OCI-LY1 (cell line): ENCODE data around the gene ZNF560.

Experiments
- H2AFZ ChIP-seq: fragments of 200-600 bp; sonication (generic), shearing (Covaris generic); 2 replicates; pipeline ENCODE4 v1.6.0; 2014; ENCODE audit warnings: antibody characterized with exemption, mild to moderate bottlenecking, low read length
- H3F3A ChIP-seq: fragments of 200-600 bp; sonication (generic), shearing (Covaris generic); 2 replicates; pipeline ENCODE4 v1.6.0; 2014; ENCODE audit warnings: mild to moderate bottlenecking, antibody characterized with exemption, low read length, moderate library complexity; ENCODE audit not compliant: insufficient read depth
- H3K27ac ChIP-seq: fragments of 200-600 bp; sonication (generic); 2 replicates; pipeline ENCODE4 v1.5.1; 2014; ENCODE audit warnings: low read length, mixed run types, mild to moderate bottlenecking, low read depth; ENCODE audit not compliant: poor library complexity, severe bottlenecking
- H3K27me3 ChIP-seq: fragments of 200-600 bp; sonication (generic); 2 replicates; pipeline ENCODE4 v1.6.0; 2014; ENCODE audit warnings: antibody characterized with exemption, mild to moderate bottlenecking, low read length, moderate library complexity; ENCODE audit not compliant: insufficient read depth
- H3K36me3 ChIP-seq: fragments of 200-600 bp; sonication (generic); 2 replicates; pipeline ENCODE4 v1.6.1; 2014; ENCODE audit warnings: mild to moderate bottlenecking, antibody characterized with exemption, low read length, moderate library complexity, mixed read lengths; ENCODE audit not compliant: insufficient read depth
- H3K4me1 ChIP-seq: fragments of 200-600 bp; sonication (generic); 2 replicates; pipeline ENCODE4 v1.5.1; 2014; ENCODE audit warnings: mild to moderate bottlenecking, low read length, moderate library complexity; ENCODE audit not compliant: insufficient read depth, severe bottlenecking
- H3K4me2 ChIP-seq: fragments of 200-600 bp; sonication (generic), shearing (Covaris generic); 2 replicates; pipeline ENCODE4 v1.6.1; 2014; ENCODE audit warnings: low read length
- H3K4me3 ChIP-seq: fragments of 200-600 bp; sonication (generic); 2 replicates; pipeline ENCODE4 v1.5.1; 2014; ENCODE audit warnings: low read length, low read depth, mild to moderate bottlenecking, mixed read lengths; ENCODE audit not compliant: poor library complexity, severe bottlenecking
- H3K79me2 ChIP-seq: fragments of 200-600 bp; shearing (Covaris generic); 2 replicates; pipeline ENCODE4 v1.6.1; 2016; ENCODE audit warnings: mixed run types, low read length, mixed read lengths; ENCODE audit not compliant: insufficient read depth
- H3K9ac ChIP-seq: fragments of 200-600 bp; sonication (generic), shearing (Covaris generic); 2 replicates; pipeline ENCODE4 v1.6.1; 2014; ENCODE audit warnings: mild to moderate bottlenecking, low read length, mixed read lengths
- H3K9me2 ChIP-seq: fragments of 200-600 bp; sonication (generic), shearing (Covaris generic); 2 replicates; pipeline ENCODE4 v1.6.1; 2014; ENCODE audit warnings: low read depth, mild to moderate bottlenecking, low read length, mixed read lengths
- H3K9me3 ChIP-seq: fragments of 200-600 bp; shearing (Covaris generic); 2 replicates; pipeline ENCODE4 v1.6.1; 2014; ENCODE audit warnings: low read length, mixed read lengths
- H4K20me1 ChIP-seq: fragments of 200-600 bp; sonication (generic), shearing (Covaris generic); 2 replicates; pipeline ENCODE4 v1.6.0; 2016; ENCODE audit warnings: mild to moderate bottlenecking, low read length; ENCODE audit not compliant: insufficient read depth
- EZH2 ChIP-seq: fragments of 200-600 bp; sonication (generic), shearing (Covaris generic); IDR thresholded peaks from 2 replicates; pipeline ENCODE4 v1.8.0; 2017; ENCODE audit warnings: borderline replicate concordance, mixed run types, mild to moderate bottlenecking, antibody characterized with exemption, low read length, moderate library complexity, mixed read lengths
- TF ChIP-seq, protein P1 (sequence below): fragments of 200-600 bp; sonication (generic), shearing (Covaris generic); IDR thresholded peaks from 2 replicates; pipeline ENCODE4 v1.5.1; 2017; ENCODE audit warnings: mild to moderate bottlenecking, antibody characterized with exemption, low read length, moderate library complexity, mixed read lengths

The ZNF560 gene

DNA sequence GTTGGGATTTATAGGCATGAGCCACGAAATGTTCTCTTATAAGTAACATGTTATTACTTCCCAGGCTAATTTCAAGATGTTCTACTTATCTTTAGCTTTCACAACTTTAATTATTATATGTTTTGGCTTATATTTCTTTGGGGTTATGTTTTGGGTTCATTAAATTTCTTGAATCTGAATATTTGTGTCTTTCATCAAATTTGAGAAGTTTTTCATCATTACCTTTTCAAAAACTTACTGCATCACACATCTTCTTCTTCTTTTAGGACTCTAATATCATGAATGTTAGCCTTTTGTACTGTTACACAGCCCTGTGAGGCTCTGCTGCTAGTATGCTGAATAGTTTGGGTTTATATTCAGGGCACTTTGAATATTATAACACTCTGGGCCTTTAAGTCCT, 53.4 kb downstream of the ZNF560 start:
- no peak overlapping the region for H3K27ac ChIP-seq
- H3K9me3 ChIP-seq: peaks cover 18% of the 10 kb centered on the region; the same call in 1 of the 2 replicates
- no peak overlapping the region for H3K4me3 ChIP-seq
- H3K9me2 ChIP-seq: no peaks in the 10 kb centered on the region
- no peaks in the 10 kb centered on the region for H3K36me3 ChIP-seq
- no peaks in the 10 kb centered on the region for H3K4me1 ChIP-seq
- no peaks in the 10 kb centered on the region for H3K79me2 ChIP-seq
- H3K4me2 ChIP-seq: no peak overlapping the region
- no peak overlapping the region for H3K9ac ChIP-seq
- TF ChIP-seq, protein P1, sequence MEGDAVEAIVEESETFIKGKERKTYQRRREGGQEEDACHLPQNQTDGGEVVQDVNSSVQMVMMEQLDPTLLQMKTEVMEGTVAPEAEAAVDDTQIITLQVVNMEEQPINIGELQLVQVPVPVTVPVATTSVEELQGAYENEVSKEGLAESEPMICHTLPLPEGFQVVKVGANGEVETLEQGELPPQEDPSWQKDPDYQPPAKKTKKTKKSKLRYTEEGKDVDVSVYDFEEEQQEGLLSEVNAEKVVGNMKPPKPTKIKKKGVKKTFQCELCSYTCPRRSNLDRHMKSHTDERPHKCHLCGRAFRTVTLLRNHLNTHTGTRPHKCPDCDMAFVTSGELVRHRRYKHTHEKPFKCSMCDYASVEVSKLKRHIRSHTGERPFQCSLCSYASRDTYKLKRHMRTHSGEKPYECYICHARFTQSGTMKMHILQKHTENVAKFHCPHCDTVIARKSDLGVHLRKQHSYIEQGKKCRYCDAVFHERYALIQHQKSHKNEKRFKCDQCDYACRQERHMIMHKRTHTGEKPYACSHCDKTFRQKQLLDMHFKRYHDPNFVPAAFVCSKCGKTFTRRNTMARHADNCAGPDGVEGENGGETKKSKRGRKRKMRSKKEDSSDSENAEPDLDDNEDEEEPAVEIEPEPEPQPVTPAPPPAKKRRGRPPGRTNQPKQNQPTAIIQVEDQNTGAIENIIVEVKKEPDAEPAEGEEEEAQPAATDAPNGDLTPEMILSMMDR: no peak
- TF ChIP-seq EZH2: no peak
- no peak overlapping the region for H2AFZ ChIP-seq
- H3K27me3 ChIP-seq: no peaks in the 10 kb centered on the region
- no peaks in the 10 kb centered on the region for H3F3A ChIP-seq
- H4K20me1 ChIP-seq: no peaks in the 10 kb centered on the region

DNA sequence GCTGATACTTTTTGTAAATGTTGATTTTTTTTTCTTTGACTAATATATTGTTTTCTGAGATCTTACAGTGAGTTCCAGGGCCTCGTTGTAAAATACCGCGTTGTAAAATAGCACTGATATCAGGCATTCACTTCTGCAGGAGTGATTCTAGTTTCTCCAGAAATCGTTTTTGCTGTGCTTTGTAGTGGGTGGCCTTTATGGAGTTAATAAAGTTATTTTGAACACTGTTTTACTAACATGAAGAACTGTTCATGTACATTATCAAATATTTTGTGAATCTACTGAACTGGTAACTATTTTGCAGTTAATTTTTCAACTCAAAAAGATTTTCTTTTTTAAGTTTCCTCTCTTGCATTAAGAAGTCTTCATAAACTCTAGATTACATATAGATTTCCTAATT, 62.1 kb downstream of the ZNF560 start:
- H3K79me2 ChIP-seq: peaks cover 13% of the 10 kb centered on the region
- H3F3A ChIP-seq: no peaks in the 10 kb centered on the region
- no peaks in the 10 kb centered on the region for H4K20me1 ChIP-seq
- no peaks in the 10 kb centered on the region for H3K9me2 ChIP-seq
- peak overlapping the region; percentile 77 for H3K4me3 ChIP-seq
- no peak overlapping the region for H3K9ac ChIP-seq
- H3K36me3 ChIP-seq: peaks cover 22% of the 10 kb centered on the region
- H3K4me1 ChIP-seq: peaks cover 22% of the 10 kb centered on the region
- peak overlapping the region; percentile 79 for H3K4me2 ChIP-seq
- H3K27me3 ChIP-seq: no peaks in the 10 kb centered on the region
- H2AFZ ChIP-seq: no peak overlapping the region
- H3K9me3 ChIP-seq: no peaks in the 10 kb centered on the region
- no peak overlapping the region for H3K27ac ChIP-seq
- no peak for TF ChIP-seq EZH2
- TF ChIP-seq, protein P1: no peak

DNA sequence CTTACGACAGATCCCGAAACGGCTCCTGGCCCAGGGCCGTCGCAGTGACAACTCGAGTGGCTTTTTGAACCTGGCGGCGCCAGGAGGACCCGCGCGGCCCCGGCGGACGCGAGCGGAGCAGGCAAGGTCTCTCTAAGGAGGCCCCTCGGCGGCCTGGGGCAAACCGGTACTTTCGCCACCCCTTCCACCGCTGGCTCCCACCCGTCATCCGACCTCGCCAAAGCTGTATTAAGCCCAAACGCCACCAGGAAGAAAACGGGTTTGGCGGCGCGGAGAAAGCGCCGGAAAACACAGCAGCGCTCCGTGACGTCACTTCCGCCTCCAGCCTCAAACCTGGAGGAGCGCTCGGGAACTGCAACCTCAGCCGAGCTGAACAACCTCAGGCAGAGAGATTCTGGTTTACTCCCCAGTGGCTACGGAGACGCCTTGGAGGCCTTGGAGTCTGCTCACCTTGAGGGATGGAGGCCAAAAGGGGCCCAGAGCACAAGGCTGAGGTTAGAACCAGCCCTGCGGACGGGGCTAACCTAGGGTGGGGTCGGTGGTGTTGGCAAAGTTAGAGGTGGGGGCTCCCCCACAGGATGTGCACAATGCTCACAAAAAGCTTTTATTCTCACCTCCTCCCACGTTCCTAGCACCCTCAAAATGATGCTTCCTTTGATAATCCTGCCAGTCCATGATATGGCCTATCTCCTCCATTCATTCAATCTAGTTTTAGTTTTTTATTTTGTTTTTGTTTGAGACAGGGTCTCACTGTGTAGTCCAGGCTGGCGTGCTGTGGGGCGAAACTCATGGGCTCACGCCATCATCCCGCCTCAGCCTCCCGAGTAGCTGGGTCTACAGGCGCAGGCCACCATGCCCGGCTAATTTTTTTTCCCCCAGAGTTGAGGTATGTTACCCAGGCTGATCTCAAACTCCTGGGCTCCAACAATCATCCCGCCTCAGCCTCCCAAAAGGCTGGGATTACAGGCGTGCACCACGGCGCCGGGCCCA, 62.8 kb downstream of the ZNF560 start, which contains the start of gene ZNF266:
TSS of gene ZNF266 (minus strand) at position 295 of the 990 bp plus-strand sequence. CDS start 15,484 bp downstream, outside the sequence.
- Histone ChIP-seq H3K9me3 (no peaks in the 10 kb centered on the region), H3K27ac (peak within 1 kb of the TSS; percentile 56), H3K9ac (peak within 1 kb of the TSS; percentile 88), H2AFZ (peak within 1 kb of the TSS; percentile 61; the same call in 1 of the 2 replicates), H3K27me3 (no peaks in the 10 kb centered on the region), H4K20me1 (no peaks in the 10 kb centered on the region), H3K4me2 (peak within 1 kb of the TSS; percentile 79), H3K4me3 (peak within 1 kb of the TSS; percentile 77), H3F3A (no peaks in the 10 kb centered on the region), H3K4me1 (peaks cover 22% of the 10 kb centered on the region), H3K79me2 (peaks cover 13% of the 10 kb centered on the region), H3K36me3 (peaks cover 30% of the 10 kb centered on the region), H3K9me2 (no peaks in the 10 kb centered on the region)
- TF ChIP-seq EZH2: no peak
- TF ChIP-seq, protein P1: peak; percentile 42; the same call in 1 of the 2 replicates
